GM21390 (cell line): ENCODE data around the gene OR5H1.
"Not testable (repeated sequence)": the region's sequence is repeated elsewhere in the genome, so short reads cannot be mapped to it uniquely, and the experiment has no call there.

Experiments used
- ATAC-seq: cut with Tn5 transposase; IDR thresholded peaks from one replicate; pipeline ENCODE4 v1.9.1; 2021; ENCODE audit not compliant: unreplicated experiment

Gene OR5H1

GRCh38 chr3:98130421-98130820 is at the start of gene OR5H1:
OR5H1 (plus strand) TSS chr3:98130721; CDS start chr3:98132698, 1,977 bp downstream.
- ATAC-seq = no peak

GRCh38 chr3:98086873-98087272 is 43.6 kb upstream of the OR5H1 start, which contains the start of gene OR5AC2:
OR5AC2 (plus strand) TSS chr3:98087173; CDS start chr3:98087173, 0 bp downstream.
- no peak for ATAC-seq

- no peak for ATAC-seq
These were observed 34.6 kb upstream of the OR5H1 start for GRCh38 chr3:98095882-98096281.

- ATAC-seq = no peak
These were observed 30.7 kb upstream of the OR5H1 start for GRCh38 chr3:98099848-98100247.

GRCh38 chr3:98108162-98108561 is 22.4 kb upstream of the OR5H1 start:
- ATAC-seq = no peak

- no peak for ATAC-seq
These were observed 20.5 kb upstream of the OR5H1 start for GRCh38 chr3:98109807-98110549.

- no peak for ATAC-seq
These were observed 20.0 kb upstream of the OR5H1 start for GRCh38 chr3:98110550-98110908.

- no peak for ATAC-seq
These were observed 16.3 kb upstream of the OR5H1 start for GRCh38 chr3:98114264-98114663.

GRCh38 chr3:98115717-98116116 is 14.8 kb upstream of the OR5H1 start:
- ATAC-seq = no peak

GRCh38 chr3:98136631-98137030 is 6.1 kb downstream of the OR5H1 start:
- ATAC-seq = no peak

- ATAC-seq = not testable (repeated sequence)
These were observed 7.5 kb downstream of the OR5H1 start for GRCh38 chr3:98137826-98138557.

GRCh38 chr3:98140531-98140930 is 10.0 kb downstream of the OR5H1 start:
- no peak for ATAC-seq

- ATAC-seq = no peak
These were observed 16.7 kb downstream of the OR5H1 start, which contains the start of gene OR5H14 for GRCh38 chr3:98147179-98147578. OR5H14 (plus strand) TSS chr3:98147479; CDS start chr3:98149386, 1,907 bp downstream.

GRCh38 chr3:98148751-98149150 is 18.2 kb downstream of the OR5H1 start:
- ATAC-seq = no peak

- not testable (repeated sequence) for ATAC-seq
These were observed 18.9 kb downstream of the OR5H1 start for GRCh38 chr3:98149456-98149855.

- ATAC-seq = no peak
These were observed 20.7 kb downstream of the OR5H1 start for GRCh38 chr3:98151241-98151640.

GRCh38 chr3:98166396-98166795 is 35.9 kb downstream of the OR5H1 start, which contains the start of gene OR5H15:
OR5H15 (plus strand) TSS chr3:98166696; CDS start chr3:98168700, 2,004 bp downstream.
- no peak for ATAC-seq

- ATAC-seq = no peak
These were observed 40.5 kb downstream of the OR5H1 start for GRCh38 chr3:98171071-98171470.

- no peak for ATAC-seq
These were observed 42.1 kb downstream of the OR5H1 start for GRCh38 chr3:98172621-98173020.

GRCh38 chr3:98180319-98180890 is 49.9 kb downstream of the OR5H1 start:
- no peak for ATAC-seq

GRCh38 chr3:98182196-98182595 is 51.7 kb downstream of the OR5H1 start:
- no peak for ATAC-seq

- ATAC-seq = no peak
These were observed 54.7 kb downstream of the OR5H1 start for GRCh38 chr3:98185180-98185579.
